H9 (cell line): ENCODE data around the gene KIF9. TPM values are rescaled to one million over a fixed set of nuclear protein-coding genes. Genes with fewer than 3 reads are reported as not detected.
"Not testable (repeated sequence)": the region's sequence is repeated elsewhere in the genome, so short reads cannot be mapped to it uniquely, and the experiment has no call there.

ENCODE experiments used
- DNase-seq: peaks from one replicate; pipeline ENCODE4 v3.0.0-alpha.2; 2017
- H2AFZ ChIP-seq: one replicate; pipeline ENCODE4 v1.6.1; 2013; ENCODE audit warnings: mild to moderate bottlenecking, low read length, control low read depth, moderate library complexity
- H2AK5ac ChIP-seq: 2 replicates; pipeline ENCODE4 v1.6.1; 2013; ENCODE audit warnings: low read length, control low read depth, mixed read lengths; ENCODE audit not compliant: insufficient read length
- H2BK120ac ChIP-seq: one replicate; pipeline ENCODE4 v1.6.1; 2013; ENCODE audit warnings: low read depth, mild to moderate bottlenecking, low read length, control low read depth, inconsistent platforms; ENCODE audit not compliant: poor library complexity, severe bottlenecking
- H2BK12ac ChIP-seq: 2 replicates; pipeline ENCODE4 v1.6.1; 2013; ENCODE audit warnings: low read length, control low read depth, mixed read lengths, low read depth; ENCODE audit not compliant: insufficient read length
- H2BK15ac ChIP-seq: 2 replicates; pipeline ENCODE4 v1.6.1; 2013; ENCODE audit warnings: low read depth, low read length, control low read depth
- H2BK20ac ChIP-seq: one replicate; pipeline ENCODE4 v1.6.1; 2013; ENCODE audit warnings: low read depth, mild to moderate bottlenecking, low read length, control low read depth, inconsistent platforms; ENCODE audit not compliant: poor library complexity, severe bottlenecking
- H2BK5ac ChIP-seq: 2 replicates; pipeline ENCODE4 v1.6.1; 2013; ENCODE audit warnings: low read length, control low read depth, mixed read lengths; ENCODE audit not compliant: insufficient read length
- H3K14ac ChIP-seq: 2 replicates; pipeline ENCODE4 v1.6.1; 2013; ENCODE audit warnings: low read length, control low read depth; ENCODE audit not compliant: insufficient read depth
- H3K18ac ChIP-seq: 2 replicates; pipeline ENCODE4 v1.6.1; 2013; ENCODE audit warnings: low read depth, mild to moderate bottlenecking, mixed read lengths, low read length, control low read depth; ENCODE audit not compliant: insufficient read length
- H3K23ac ChIP-seq: 2 replicates; pipeline ENCODE4 v1.6.1; 2013; ENCODE audit warnings: low read length, control low read depth, mixed read lengths, low read depth; ENCODE audit not compliant: insufficient read length
- H3K23me2 ChIP-seq: 2 replicates; pipeline ENCODE4 v1.6.1; 2013; ENCODE audit warnings: low read depth, mild to moderate bottlenecking, mixed read lengths, low read length, control low read depth; ENCODE audit not compliant: insufficient read length, poor library complexity, severe bottlenecking
- H3K27ac ChIP-seq: 2 replicates; pipeline ENCODE4 v1.5.1; 2013; ENCODE audit warnings: low read length, control low read depth, mixed read lengths, low read depth; ENCODE audit not compliant: insufficient read length
- H3K27me3 ChIP-seq: 2 replicates; pipeline ENCODE4 v1.6.1; 2013; ENCODE audit warnings: low read length, control low read depth, inconsistent platforms; ENCODE audit not compliant: insufficient read depth
- H3K4ac ChIP-seq: 2 replicates; pipeline ENCODE4 v1.6.1; 2013; ENCODE audit warnings: low read depth, mild to moderate bottlenecking, control low read depth, inconsistent platforms, low read length, moderate library complexity
- H3K4me1 ChIP-seq: 2 replicates; pipeline ENCODE4 v1.6.1; 2013; ENCODE audit warnings: low read length, control low read depth, inconsistent platforms; ENCODE audit not compliant: insufficient read depth
- H3K4me2 ChIP-seq: 2 replicates; pipeline ENCODE4 v1.6.1; 2013; ENCODE audit warnings: low read length, control low read depth, mixed read lengths; ENCODE audit not compliant: insufficient read length, insufficient read depth
- H3K56ac ChIP-seq: 2 replicates; pipeline ENCODE4 v1.6.1; 2013; ENCODE audit warnings: low read depth, mild to moderate bottlenecking, mixed read lengths, low read length, control low read depth; ENCODE audit not compliant: insufficient read length
- H3K79me1 ChIP-seq: 2 replicates; pipeline ENCODE4 v1.6.1; 2013; ENCODE audit warnings: low read depth, mild to moderate bottlenecking, moderate library complexity, low read length, control low read depth, inconsistent platforms; ENCODE audit not compliant: insufficient read depth, poor library complexity, severe bottlenecking
- H3K79me2 ChIP-seq: 2 replicates; pipeline ENCODE4 v1.6.1; 2013; ENCODE audit warnings: low read length, control low read depth, inconsistent platforms; ENCODE audit not compliant: insufficient read depth
- H3K9ac ChIP-seq: 2 replicates; pipeline ENCODE4 v1.6.1; 2013; ENCODE audit warnings: low read length, control low read depth, mixed read lengths; ENCODE audit not compliant: insufficient read length; ENCODE audit errors: extremely low read depth
- H3K9me3 ChIP-seq: one replicate; pipeline ENCODE4 v1.6.1; 2013; ENCODE audit warnings: low read depth, low read length, inconsistent platforms; ENCODE audit not compliant: control insufficient read depth
- H3T11ph ChIP-seq: one replicate; pipeline ENCODE4 v1.6.1; 2013; ENCODE audit warnings: mild to moderate bottlenecking, low read length, control low read depth, inconsistent platforms
- H4K20me1 ChIP-seq: one replicate; pipeline ENCODE4 v1.6.1; 2013; ENCODE audit not compliant: control insufficient read depth, insufficient read length, insufficient read depth
- H4K5ac ChIP-seq: 2 replicates; pipeline ENCODE4 v1.6.1; 2013; ENCODE audit warnings: low read depth, mild to moderate bottlenecking, mixed read lengths, low read length, control low read depth; ENCODE audit not compliant: insufficient read length
- H4K8ac ChIP-seq: replicated peaks from 2 replicates; pipeline ENCODE4 v1.6.1; 2013; ENCODE audit warnings: low read length, control low read depth, mixed read lengths, low read depth; ENCODE audit not compliant: insufficient read length
- H4K91ac ChIP-seq: 2 replicates; pipeline ENCODE4 v1.6.1; 2013; ENCODE audit warnings: low read depth, mild to moderate bottlenecking, moderate library complexity, mixed read lengths, low read length, control low read depth; ENCODE audit not compliant: insufficient read length
- H3K27ac Mint-ChIP-seq, 3 experiments: 2 replicates in 2 of 3; 3 replicates in 1 of 3; pipeline ENCODE4 v1.8.0; 2020 to 2021; ENCODE audit warnings: mixed read lengths in 3 of 3, mild to moderate bottlenecking in 1 of 3, moderate library complexity in 1 of 3
- H3K27me3 Mint-ChIP-seq: 2 replicates; pipeline ENCODE4 v1.8.0; 2021; ENCODE audit warnings: low read depth, mild to moderate bottlenecking, moderate library complexity, mixed read lengths
- H3K36me3 Mint-ChIP-seq, 3 experiments: 2 replicates in 2 of 3; 3 replicates in 1 of 3; pipeline ENCODE4 v1.8.0; 2020 to 2021; ENCODE audit warnings: low read depth in 3 of 3, mixed read lengths in 3 of 3; ENCODE audit not compliant: insufficient read depth in 1 of 3
- H3K4me1 Mint-ChIP-seq, 2 experiments: 2 replicates each; pipeline ENCODE4 v1.8.0; 2020; ENCODE audit warnings: mixed read lengths in 2 of 2
- H3K4me3 Mint-ChIP-seq, 2 experiments: 2 replicates in 1 of 2; 3 replicates in 1 of 2; pipeline ENCODE4 v1.8.0; 2020 to 2021; ENCODE audit warnings: mild to moderate bottlenecking in 2 of 2, mixed read lengths in 2 of 2, moderate library complexity in 1 of 2
- H3K9me3 Mint-ChIP-seq, 2 experiments: 2 replicates in 1 of 2; 3 replicates in 1 of 2; pipeline ENCODE4 v1.8.0; 2020; ENCODE audit warnings: mild to moderate bottlenecking in 2 of 2, mixed read lengths in 2 of 2, moderate library complexity in 1 of 2
- CTCF ChIP-seq: fragments of 200-600 bp; sonication (generic); conservative IDR thresholded peaks from 3 replicates; pipeline ENCODE4 v1.8.0; 2021; ENCODE audit warnings: antibody characterized with exemption, mild to moderate bottlenecking
- WGBS: extraction: QIAGEN DNeasy Blood & Tissue Kit; methylation state at CpG from one replicate; pipeline ENCODE4 v1.1.7; 2013; ENCODE audit warnings: missing lambda C conversion rate, low lambda C conversion rate, mixed read lengths; ENCODE audit not compliant: insufficient read length; ENCODE audit errors: extremely low coverage; 5-methylcytosine and 5-hydroxymethylcytosine counted together
- total RNA-seq: library from RNA; stranded (reverse); gene quantifications from 2 replicates; pipeline ENCODE4 v1.2.1, GENCODE V29; 2021

The KIF9 gene
- total RNA-seq, 1 experiment from 2014 or later = 8.4 TPM

GRCh38 chr3:47293822-47294221 is 11.2 kb upstream of the KIF9 start:
- Histone ChIP-seq H2BK20ac (no peak overlapping the region), H3K79me2 (peaks cover 3% of the 10 kb centered on the region; the same call in 1 of the 2 replicates), H3K9ac (no peak overlapping the region), H3K4me1 (0 out of 2 replicates have a peak, but pooled peaks cover 2% of the 10 kb centered on the region), H3K23me2 (no peaks in the 10 kb centered on the region), H3K23ac (no peak overlapping the region), H3K27ac (no peak overlapping the region), H2BK15ac (no peak overlapping the region), H3K18ac (no peak overlapping the region), H4K5ac (no peak overlapping the region), H3K14ac (no peak overlapping the region), H3K9me3 (no peaks in the 10 kb centered on the region), H4K20me1 (no peaks in the 10 kb centered on the region), H4K91ac (no peak overlapping the region), H3K4me2 (no peak overlapping the region), H2BK120ac (no peak overlapping the region), H3K56ac (no peak overlapping the region), H2BK5ac (no peak overlapping the region), H3K27me3 (no peaks in the 10 kb centered on the region), H2AK5ac (no peak overlapping the region), H3T11ph (no peak overlapping the region), H3K4ac (no peak overlapping the region), H2BK12ac (no peak overlapping the region), H4K8ac (no peak overlapping the region), H2AFZ (no peak overlapping the region), H3K79me1 (peaks cover 7% of the 10 kb centered on the region)
- Mint-ChIP-seq H3K4me1 (peaks cover 16 to 25% of the 10 kb centered on the region in 2 experiments), H3K9me3 (no peaks in the 10 kb centered on the region), H3K27me3 (no peaks in the 10 kb centered on the region), H3K36me3 (peaks cover 4 to 15% (median 13%) of the 10 kb centered on the region in 3 experiments; a peak in 6 of 7 replicates), H3K27ac (peak overlapping the region in 1 of 3 experiments; percentile 2; a peak in 1 of 7 replicates), H3K4me3 (no peak overlapping the region)
- no CpG with 5 or more reads among the region's 2 CpGs for WGBS
- no peak for TF ChIP-seq CTCF
- DNase-seq = no peak

GRCh38 chr3:47291754-47292420 is 9.3 kb upstream of the KIF9 start:
- not testable (repeated sequence) for H3K27ac Mint-ChIP-seq, H3K9me3 Mint-ChIP-seq, H3K27me3 ChIP-seq, H3K56ac ChIP-seq, H2AK5ac ChIP-seq, H2BK15ac ChIP-seq, H3K18ac ChIP-seq, H3K4me1 ChIP-seq, H3K9ac ChIP-seq, H3K23me2 ChIP-seq, H3K4me2 ChIP-seq, H2BK20ac ChIP-seq, H4K8ac ChIP-seq, H3K14ac ChIP-seq, H3K79me2 ChIP-seq, H2BK120ac ChIP-seq, H4K91ac ChIP-seq, H3K4me3 Mint-ChIP-seq, H4K5ac ChIP-seq, H2AFZ ChIP-seq, H3K23ac ChIP-seq, H2BK12ac ChIP-seq, H2BK5ac ChIP-seq, H3K27me3 Mint-ChIP-seq, H3T11ph ChIP-seq, H4K20me1 ChIP-seq, H3K27ac ChIP-seq, H3K9me3 ChIP-seq, DNase-seq, H3K4ac ChIP-seq
- Mint-ChIP-seq H3K4me1 (peaks cover 16 to 25% of the 10 kb centered on the region in 2 experiments), H3K36me3 (peaks cover 10 to 29% (median 26%) of the 10 kb centered on the region in 3 experiments; a peak in 6 of 7 replicates)
- no CpG with 5 or more reads among the region's 9 CpGs for WGBS
- peaks cover 11% of the 10 kb centered on the region for H3K79me1 ChIP-seq
